ENCODE measurements around the gene IFT122.

Gene IFT122

GRCh38 chr3:129517516-129517915 is 77.5 kb downstream of the IFT122 start:
- DNase-seq = no peak

- peak in 8 of 51 donors; percentile 14 to 38 (median 20) for DNase-seq
Measured at GRCh38 chr3:129518038-129518561, 78.1 kb downstream of the IFT122 start.

- DNase-seq = no peak
Measured at GRCh38 chr3:129518581-129518980, 78.6 kb downstream of the IFT122 start.

- DNase-seq = peak in 1 of 51 donors; percentile 22
Measured at GRCh38 chr3:129519449-129519848, 79.4 kb downstream of the IFT122 start.

GRCh38 chr3:129519896-129520715 is 80.1 kb downstream of the IFT122 start:
- no peak for DNase-seq

- no peak for DNase-seq
Measured at GRCh38 chr3:129520960-129521359, 80.9 kb downstream of the IFT122 start.

GRCh38 chr3:129521611-129522010 is 81.6 kb downstream of the IFT122 start:
- no peak for DNase-seq

DNA sequence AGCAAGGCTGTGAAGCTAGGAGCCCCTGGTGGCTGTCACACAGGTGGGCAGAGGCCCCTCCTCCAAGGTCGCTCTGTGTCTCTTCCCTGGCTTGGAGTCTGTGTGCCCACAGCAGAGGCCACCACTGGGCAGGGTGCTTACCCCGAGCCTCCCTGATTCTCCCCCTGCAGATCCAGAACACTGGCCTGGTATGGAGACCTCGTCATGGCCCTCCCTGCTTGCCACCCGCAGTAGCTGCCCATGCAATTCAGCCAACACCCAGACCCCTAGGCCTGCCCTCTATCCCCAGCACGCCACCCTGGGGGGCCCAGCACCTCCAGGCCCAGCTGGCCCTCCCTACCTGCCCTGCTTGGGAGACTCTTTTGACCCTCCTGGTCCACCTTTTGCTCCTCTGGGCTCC is 82.9 kb downstream of the IFT122 start:
- DNase-seq = no peak

- no peak for DNase-seq
Measured at GRCh38 chr3:129524081-129524480, 84.1 kb downstream of the IFT122 start.

GRCh38 chr3:129525341-129525968 is 85.4 kb downstream of the IFT122 start:
- DNase-seq = no peak

DNA sequence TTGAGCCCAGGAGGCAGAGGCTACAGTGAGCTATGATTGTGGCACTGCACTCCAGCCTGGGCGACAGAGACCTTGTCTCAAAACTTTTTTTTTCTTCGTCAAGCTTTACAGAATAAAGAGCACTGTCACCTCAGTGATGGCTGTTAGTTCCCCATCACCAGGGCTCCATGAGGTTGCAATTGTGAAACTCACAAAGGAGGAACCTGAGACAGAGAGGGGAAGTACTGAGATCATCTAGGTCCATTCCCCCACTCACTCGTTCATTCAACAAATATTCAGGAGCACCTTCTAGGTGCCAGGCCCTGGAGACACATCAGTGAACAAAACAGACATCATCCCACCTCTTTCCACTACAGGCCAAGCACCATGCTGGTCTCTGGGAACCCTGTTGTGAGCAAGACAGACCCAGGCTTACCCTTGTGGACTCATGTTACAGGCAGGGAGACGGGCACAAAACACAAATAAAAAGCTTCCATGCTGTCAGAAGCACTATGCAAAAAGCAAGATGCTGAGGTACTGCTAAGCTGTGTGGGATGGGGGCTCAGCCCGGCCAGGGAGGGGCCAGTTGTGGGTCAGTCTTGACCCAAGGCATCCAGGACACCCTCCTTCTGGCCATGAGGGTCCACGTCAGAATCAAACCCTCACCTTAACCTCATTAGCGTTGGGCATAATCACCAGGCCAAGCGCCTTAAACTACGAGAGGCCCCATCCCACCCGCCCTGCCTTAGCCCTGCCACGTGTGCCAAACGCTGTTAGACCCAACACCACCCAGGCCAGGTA is 86.3 kb downstream of the IFT122 start:
- no peak for DNase-seq

DNA sequence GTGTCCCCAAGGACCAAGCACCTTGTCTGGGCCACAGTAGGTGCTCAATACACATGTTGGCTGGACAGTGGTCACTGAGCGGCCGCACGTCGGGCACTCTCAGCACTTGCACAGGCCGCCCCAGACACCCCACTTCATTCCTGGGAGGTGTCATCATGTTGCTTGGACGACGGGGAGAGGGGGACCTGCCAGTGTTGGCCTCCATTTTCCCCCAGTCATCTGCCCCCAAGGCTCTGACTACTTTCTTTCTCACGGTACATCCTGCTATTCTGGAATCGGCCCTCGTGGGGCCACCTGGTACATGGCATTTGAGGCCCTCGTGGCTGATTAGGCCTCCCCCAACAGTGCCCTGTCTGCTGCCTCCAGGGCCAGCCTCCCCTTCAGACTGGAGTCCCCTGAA is 87.2 kb downstream of the IFT122 start:
- no peak for DNase-seq

- DNase-seq = no peak
Measured at GRCh38 chr3:129528589-129529100, 88.6 kb downstream of the IFT122 start, which contains the start of gene RHO. Gene RHO (plus strand): TSS chr3:129528639. CDS start chr3:129528734, 95 bp downstream.

DNA sequence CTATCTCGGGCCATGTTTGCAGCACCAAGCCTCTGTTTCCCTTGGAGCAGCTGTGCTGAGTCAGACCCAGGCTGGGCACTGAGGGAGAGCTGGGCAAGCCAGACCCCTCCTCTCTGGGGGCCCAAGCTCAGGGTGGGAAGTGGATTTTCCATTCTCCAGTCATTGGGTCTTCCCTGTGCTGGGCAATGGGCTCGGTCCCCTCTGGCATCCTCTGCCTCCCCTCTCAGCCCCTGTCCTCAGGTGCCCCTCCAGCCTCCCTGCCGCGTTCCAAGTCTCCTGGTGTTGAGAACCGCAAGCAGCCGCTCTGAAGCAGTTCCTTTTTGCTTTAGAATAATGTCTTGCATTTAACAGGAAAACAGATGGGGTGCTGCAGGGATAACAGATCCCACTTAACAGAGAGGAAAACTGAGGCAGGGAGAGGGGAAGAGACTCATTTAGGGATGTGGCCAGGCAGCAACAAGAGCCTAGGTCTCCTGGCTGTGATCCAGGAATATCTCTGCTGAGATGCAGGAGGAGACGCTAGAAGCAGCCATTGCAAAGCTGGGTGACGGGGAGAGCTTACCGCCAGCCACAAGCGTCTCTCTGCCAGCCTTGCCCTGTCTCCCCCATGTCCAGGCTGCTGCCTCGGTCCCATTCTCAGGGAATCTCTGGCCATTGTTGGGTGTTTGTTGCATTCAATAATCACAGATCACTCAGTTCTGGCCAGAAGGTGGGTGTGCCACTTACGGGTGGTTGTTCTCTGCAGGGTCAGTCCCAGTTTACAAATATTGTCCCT is 89.6 kb downstream of the IFT122 start:
- DNase-seq = no peak

DNA sequence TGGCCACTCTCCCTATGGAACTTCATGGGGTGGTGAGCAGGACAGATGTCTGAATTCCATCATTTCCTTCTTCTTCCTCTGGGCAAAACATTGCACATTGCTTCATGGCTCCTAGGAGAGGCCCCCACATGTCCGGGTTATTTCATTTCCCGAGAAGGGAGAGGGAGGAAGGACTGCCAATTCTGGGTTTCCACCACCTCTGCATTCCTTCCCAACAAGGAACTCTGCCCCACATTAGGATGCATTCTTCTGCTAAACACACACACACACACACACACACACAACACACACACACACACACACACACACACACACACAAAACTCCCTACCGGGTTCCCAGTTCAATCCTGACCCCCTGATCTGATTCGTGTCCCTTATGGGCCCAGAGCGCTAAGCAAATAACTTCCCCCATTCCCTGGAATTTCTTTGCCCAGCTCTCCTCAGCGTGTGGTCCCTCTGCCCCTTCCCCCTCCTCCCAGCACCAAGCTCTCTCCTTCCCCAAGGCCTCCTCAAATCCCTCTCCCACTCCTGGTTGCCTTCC is 90.3 kb downstream of the IFT122 start:
- DNase-seq = no peak

- no peak for DNase-seq
Measured at GRCh38 chr3:129530821-129531220, 90.8 kb downstream of the IFT122 start.

GRCh38 chr3:129531699-129532098 is 91.7 kb downstream of the IFT122 start:
- DNase-seq = no peak

GRCh38 chr3:129532261-129532660 is 92.2 kb downstream of the IFT122 start:
- no peak for DNase-seq

DNA sequence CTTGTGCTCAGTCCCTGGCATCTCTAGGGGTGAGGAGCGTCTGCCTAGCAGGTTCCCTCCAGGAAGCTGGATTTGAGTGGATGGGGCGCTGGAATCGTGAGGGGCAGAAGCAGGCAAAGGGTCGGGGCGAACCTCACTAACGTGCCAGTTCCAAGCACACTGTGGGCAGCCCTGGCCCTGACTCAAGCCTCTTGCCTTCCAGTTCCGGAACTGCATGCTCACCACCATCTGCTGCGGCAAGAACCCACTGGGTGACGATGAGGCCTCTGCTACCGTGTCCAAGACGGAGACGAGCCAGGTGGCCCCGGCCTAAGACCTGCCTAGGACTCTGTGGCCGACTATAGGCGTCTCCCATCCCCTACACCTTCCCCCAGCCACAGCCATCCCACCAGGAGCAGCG is 93.4 kb downstream of the IFT122 start:
- DNase-seq = no peak

GRCh38 chr3:129534428-129535027 is 94.5 kb downstream of the IFT122 start:
- no peak for DNase-seq
